Sigmoid colon (tissue), 7 donors: ENCODE data around the gene TIMM9. TPM values are rescaled to one million over a fixed set of nuclear protein-coding genes. Genes with fewer than 3 reads are reported as not detected.

Experiments used
- DNase-seq: peaks from one replicate; pipeline ENCODE4 v3.0.0-alpha.2; 2019
- H3K27ac ChIP-seq, 4 donors: fragments of 200-600 bp; sonication (generic); one replicate each; pipeline ENCODE4 v1.5.1; 2016 to 2019; ENCODE audit warnings: mild to moderate bottlenecking in 1 of 4
- H3K27me3 ChIP-seq, 3 donors: fragments of 200-600 bp; sonication (generic); one replicate each; pipeline ENCODE4 v1.5.1; 2019; ENCODE audit warnings: mild to moderate bottlenecking in 1 of 3
- H3K36me3 ChIP-seq, 4 donors: fragments of 200-600 bp; sonication (generic); one replicate each; pipeline ENCODE4 v1.5.1; 2016 to 2019
- H3K4me1 ChIP-seq, 4 donors: fragments of 200-600 bp; sonication (generic); one replicate each; pipeline ENCODE4 v1.5.1; 2017 to 2019
- H3K4me3 ChIP-seq, 4 donors: fragments of 200-600 bp; sonication (generic); one replicate each; pipeline ENCODE4 v1.5.1; 2017 to 2019; ENCODE audit warnings: mild to moderate bottlenecking in 2 of 4, moderate library complexity in 1 of 4
- H3K9me3 ChIP-seq, 4 donors: fragments of 200-600 bp in 3 of 4; sonication (generic) in 3 of 4; one replicate each; pipeline versions ENCODE4 v1.5.1 to v1.6.1; 2013 to 2019
- CTCF ChIP-seq, 4 experiments: fragments of 450-650 bp in 3 of 4; fragments of 200-600 bp in 1 of 4; IDR thresholded peaks; one replicate each; pipeline ENCODE4 v1.5.1; 2016 to 2019; ENCODE audit warnings: antibody characterized with exemption in 4 of 4, mild to moderate bottlenecking in 3 of 4, moderate library complexity in 2 of 4
- EP300 ChIP-seq, 4 donors: sonication (generic); formaldehyde crosslinking; IDR thresholded peaks; one replicate each; pipeline ENCODE4 v1.6.1; 2017; ENCODE audit warnings: antibody characterized with exemption in 4 of 4
- POLR2A ChIP-seq, 2 donors: fragments of 450-650 bp; IDR thresholded peaks; one replicate each; pipeline ENCODE4 v1.6.1; 2016; ENCODE audit warnings: antibody characterized with exemption in 2 of 2, mild to moderate bottlenecking in 2 of 2, moderate library complexity in 2 of 2
- POLR2AphosphoS5 ChIP-seq, 4 donors: sonication (generic); formaldehyde crosslinking; IDR thresholded peaks; one replicate each; pipeline ENCODE4 v1.6.1; 2017; ENCODE audit warnings: antibody characterized with exemption in 4 of 4
- WGBS, 2 donors: extraction: QIAGEN DNeasy Blood & Tissue Kit; methylation state at CpG; one replicate each; pipeline ENCODE4 v1.1.7; 2013; 5-methylcytosine and 5-hydroxymethylcytosine counted together
- intact Hi-C: fragments of 100-400 bp; cut with DNase I; formaldehyde crosslinking; loops from one replicate; pipeline ENCODE4 v1.15.1; 2023
- polyA plus RNA-seq, 3 donors: library from polyadenylated mRNA; stranded (reverse); fragments of 200-250 nt; gene quantifications; one replicate each; pipeline ENCODE4 v1.2.3, GENCODE V29; 2013
- total RNA-seq, 4 donors: library from RNA; depleted of rRNA; stranded (reverse); fragments of >200 nt; gene quantifications; one replicate each; pipeline ENCODE4 v1.1.0, GENCODE V29; 2016
- donor health status: healthy with polysubstance abuse.
- donor health status: Bipolar disorder and iron deficiency.
- donor health status: healthy.

TIMM9 gene
- total and polyA plus RNA-seq, 7 donors, result 36.3 to 130 (median 70.3) TPM

- no peaks in the 10 kb centered on the region for H3K27me3 ChIP-seq
- no peak overlapping the region for H3K4me3 ChIP-seq
- 95 to 96% methylated on average over 1 of the region's 1 CpG for WGBS, 2 donors
- no peak overlapping the region for H3K27ac ChIP-seq
- intact Hi-C loops, result no loop called here
- peaks cover 0 to 91% (median 14%) of the 10 kb centered on the region in 4 donors for H3K36me3 ChIP-seq
- TF ChIP-seq POLR2AphosphoS5 (IDR thresholded peaks at IDR 0.05), result no peak
- TF ChIP-seq EP300 (IDR thresholded peaks at IDR 0.05), result no peak
- no peak for TF ChIP-seq POLR2A (IDR thresholded peaks at IDR 0.05)
- TF ChIP-seq CTCF (IDR thresholded peaks at IDR 0.05), result no peak
- H3K4me1 ChIP-seq, result no peaks in the 10 kb centered on the region
- DNase-seq, result no peak
- H3K9me3 ChIP-seq, result no peaks in the 10 kb centered on the region
Measured at GRCh38 chr14:58466459-58466858, 39.1 kb upstream of the TIMM9 start.

- no peak overlapping the region for H3K27ac ChIP-seq
- peaks cover 0 to 89% (median 14%) of the 10 kb centered on the region in 4 donors for H3K36me3 ChIP-seq
- no peaks in the 10 kb centered on the region for H3K27me3 ChIP-seq
- H3K9me3 ChIP-seq, result no peaks in the 10 kb centered on the region
- H3K4me3 ChIP-seq, result no peak overlapping the region
- intact Hi-C loops, result no loop called here
- TF ChIP-seq POLR2AphosphoS5 (IDR thresholded peaks at IDR 0.05), result no peak
- no peak for TF ChIP-seq CTCF (IDR thresholded peaks at IDR 0.05)
- no peak for TF ChIP-seq EP300 (IDR thresholded peaks at IDR 0.05)
- TF ChIP-seq POLR2A (IDR thresholded peaks at IDR 0.05), result no peak
- no peaks in the 10 kb centered on the region for H3K4me1 ChIP-seq
- 62 to 78% methylated on average over 2 of the region's 2 CpGs for WGBS, 2 donors
- DNase-seq, result no peak
Measured at GRCh38 chr14:58465421-58465820, 38.1 kb upstream of the TIMM9 start.

- Histone ChIP-seq H3K9me3 (no peaks in the 10 kb centered on the region), H3K4me1 (no peaks in the 10 kb centered on the region), H3K4me3 (no peak overlapping the region), H3K27me3 (no peaks in the 10 kb centered on the region), H3K27ac (no peak overlapping the region), H3K36me3 (peaks cover 0 to 84% (median 14%) of the 10 kb centered on the region in 4 donors)
- intact Hi-C loops, result no loop called here
- 96 to 97% methylated on average over 8 of the region's 8 CpGs for WGBS, 2 donors
- DNase-seq, result no peak
- TF ChIP-seq POLR2A (IDR thresholded peaks at IDR 0.05), result no peak
- no peak for TF ChIP-seq POLR2AphosphoS5 (IDR thresholded peaks at IDR 0.05)
- TF ChIP-seq CTCF (IDR thresholded peaks at IDR 0.05), result no peak
- no peak for TF ChIP-seq EP300 (IDR thresholded peaks at IDR 0.05)
Measured at GRCh38 chr14:58464652-58465051, 37.3 kb upstream of the TIMM9 start.

GRCh38 chr14:58463147-58463546 is 35.8 kb upstream of the TIMM9 start:
- Histone ChIP-seq H3K9me3 (no peaks in the 10 kb centered on the region), H3K27me3 (no peaks in the 10 kb centered on the region), H3K4me1 (no peaks in the 10 kb centered on the region), H3K27ac (no peak overlapping the region), H3K4me3 (no peak overlapping the region), H3K36me3 (peaks cover 0 to 84% (median 8%) of the 10 kb centered on the region in 4 donors)
- TF ChIP-seq EP300 (IDR thresholded peaks at IDR 0.05) (no peak), CTCF (IDR thresholded peaks at IDR 0.05) (no peak), POLR2AphosphoS5 (IDR thresholded peaks at IDR 0.05) (no peak), POLR2A (IDR thresholded peaks at IDR 0.05) (no peak)
- 97 to 98% methylated on average over 2 of the region's 2 CpGs for WGBS, 2 donors
- intact Hi-C loops, result no loop called here
- no peak for DNase-seq

GRCh38 chr14:58460772-58461171 is 33.4 kb upstream of the TIMM9 start:
- intact Hi-C loops, result no loop called here
- TF ChIP-seq CTCF (IDR thresholded peaks at IDR 0.05) (no peak), EP300 (IDR thresholded peaks at IDR 0.05) (no peak), POLR2A (IDR thresholded peaks at IDR 0.05) (no peak), POLR2AphosphoS5 (IDR thresholded peaks at IDR 0.05) (no peak)
- Histone ChIP-seq H3K9me3 (no peaks in the 10 kb centered on the region), H3K27ac (no peak overlapping the region), H3K27me3 (no peaks in the 10 kb centered on the region), H3K36me3 (peaks cover 0 to 81% (median 15%) of the 10 kb centered on the region in 4 donors), H3K4me3 (no peak overlapping the region), H3K4me1 (no peaks in the 10 kb centered on the region)
- DNase-seq, result no peak
- 91 to 94% methylated on average over 2 of the region's 2 CpGs for WGBS, 2 donors
